ENCODE data around the gene SART3.

The SART3 gene, protein sequence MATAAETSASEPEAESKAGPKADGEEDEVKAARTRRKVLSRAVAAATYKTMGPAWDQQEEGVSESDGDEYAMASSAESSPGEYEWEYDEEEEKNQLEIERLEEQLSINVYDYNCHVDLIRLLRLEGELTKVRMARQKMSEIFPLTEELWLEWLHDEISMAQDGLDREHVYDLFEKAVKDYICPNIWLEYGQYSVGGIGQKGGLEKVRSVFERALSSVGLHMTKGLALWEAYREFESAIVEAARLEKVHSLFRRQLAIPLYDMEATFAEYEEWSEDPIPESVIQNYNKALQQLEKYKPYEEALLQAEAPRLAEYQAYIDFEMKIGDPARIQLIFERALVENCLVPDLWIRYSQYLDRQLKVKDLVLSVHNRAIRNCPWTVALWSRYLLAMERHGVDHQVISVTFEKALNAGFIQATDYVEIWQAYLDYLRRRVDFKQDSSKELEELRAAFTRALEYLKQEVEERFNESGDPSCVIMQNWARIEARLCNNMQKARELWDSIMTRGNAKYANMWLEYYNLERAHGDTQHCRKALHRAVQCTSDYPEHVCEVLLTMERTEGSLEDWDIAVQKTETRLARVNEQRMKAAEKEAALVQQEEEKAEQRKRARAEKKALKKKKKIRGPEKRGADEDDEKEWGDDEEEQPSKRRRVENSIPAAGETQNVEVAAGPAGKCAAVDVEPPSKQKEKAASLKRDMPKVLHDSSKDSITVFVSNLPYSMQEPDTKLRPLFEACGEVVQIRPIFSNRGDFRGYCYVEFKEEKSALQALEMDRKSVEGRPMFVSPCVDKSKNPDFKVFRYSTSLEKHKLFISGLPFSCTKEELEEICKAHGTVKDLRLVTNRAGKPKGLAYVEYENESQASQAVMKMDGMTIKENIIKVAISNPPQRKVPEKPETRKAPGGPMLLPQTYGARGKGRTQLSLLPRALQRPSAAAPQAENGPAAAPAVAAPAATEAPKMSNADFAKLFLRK

DNA sequence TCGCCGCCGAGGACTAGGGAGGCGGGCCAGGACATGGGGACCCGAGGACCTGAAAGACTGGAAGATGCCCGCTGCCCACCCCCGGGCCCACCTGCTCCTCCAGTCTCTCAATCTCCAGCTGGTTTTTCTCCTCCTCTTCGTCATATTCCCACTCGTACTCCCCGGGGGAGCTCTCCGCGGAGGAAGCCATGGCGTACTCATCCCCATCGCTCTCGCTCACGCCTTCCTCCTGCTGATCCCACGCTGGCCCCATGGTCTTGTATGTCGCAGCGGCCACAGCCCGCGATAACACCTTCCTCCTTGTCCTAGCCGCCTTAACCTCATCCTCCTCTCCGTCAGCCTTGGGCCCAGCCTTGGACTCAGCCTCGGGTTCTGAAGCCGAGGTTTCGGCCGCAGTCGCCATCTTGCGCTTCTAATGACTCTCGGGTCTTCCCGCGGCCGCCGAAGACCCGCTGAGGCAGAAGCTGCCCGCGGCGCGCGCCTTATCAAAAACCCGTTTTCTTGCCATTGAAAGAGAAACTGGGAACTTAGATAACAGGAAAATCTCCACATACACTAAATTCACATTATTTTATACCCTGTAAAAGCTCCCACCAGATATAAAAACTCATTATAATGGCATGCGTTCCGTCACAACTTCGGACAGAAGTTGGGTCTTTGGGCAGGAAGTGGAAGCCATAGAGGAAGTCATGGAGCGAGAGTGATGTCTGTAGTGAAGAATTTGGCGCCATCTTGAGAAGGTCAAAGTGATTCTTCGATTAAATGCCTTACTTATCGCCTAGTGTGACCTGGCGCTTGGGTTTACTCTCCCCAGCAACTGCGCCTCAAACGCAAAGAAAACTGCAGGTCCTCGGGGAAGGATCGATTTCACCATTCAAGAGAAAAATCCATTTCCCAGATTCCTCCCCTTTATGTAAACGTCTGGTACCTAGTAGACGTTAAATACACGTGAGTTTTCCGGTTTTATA, at the start of gene SART3:
TSS of gene SART3 (minus strand) at position 422 of the 968 bp plus-strand sequence. CDS start at position 403, 19 bp downstream.
- DNase-seq, result peak; percentile 89

DNA sequence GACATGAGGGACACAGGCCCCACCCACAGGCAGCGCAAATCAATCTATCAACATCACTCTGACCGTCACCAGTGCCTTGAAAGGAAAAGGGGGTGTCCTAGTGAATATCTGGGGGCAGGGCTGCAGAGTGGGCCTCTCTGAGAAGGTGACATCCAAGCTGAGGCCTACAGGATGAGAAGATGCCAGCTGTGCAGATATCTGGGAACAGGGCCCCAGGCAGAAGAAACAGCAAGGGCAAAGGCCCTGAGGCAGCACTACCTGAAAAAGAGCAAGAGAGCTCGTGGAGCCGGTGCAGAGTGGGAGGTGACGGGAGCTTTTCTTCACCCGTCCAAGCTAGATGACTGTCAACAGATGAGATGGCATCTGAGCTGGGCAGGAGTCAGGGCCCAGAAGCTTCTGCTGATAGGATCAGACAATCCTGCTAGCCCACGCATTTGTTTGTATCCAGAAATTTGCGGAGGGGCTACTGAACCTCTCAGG, 49.4 kb upstream of the SART3 start:
- no peak for DNase-seq

DNA sequence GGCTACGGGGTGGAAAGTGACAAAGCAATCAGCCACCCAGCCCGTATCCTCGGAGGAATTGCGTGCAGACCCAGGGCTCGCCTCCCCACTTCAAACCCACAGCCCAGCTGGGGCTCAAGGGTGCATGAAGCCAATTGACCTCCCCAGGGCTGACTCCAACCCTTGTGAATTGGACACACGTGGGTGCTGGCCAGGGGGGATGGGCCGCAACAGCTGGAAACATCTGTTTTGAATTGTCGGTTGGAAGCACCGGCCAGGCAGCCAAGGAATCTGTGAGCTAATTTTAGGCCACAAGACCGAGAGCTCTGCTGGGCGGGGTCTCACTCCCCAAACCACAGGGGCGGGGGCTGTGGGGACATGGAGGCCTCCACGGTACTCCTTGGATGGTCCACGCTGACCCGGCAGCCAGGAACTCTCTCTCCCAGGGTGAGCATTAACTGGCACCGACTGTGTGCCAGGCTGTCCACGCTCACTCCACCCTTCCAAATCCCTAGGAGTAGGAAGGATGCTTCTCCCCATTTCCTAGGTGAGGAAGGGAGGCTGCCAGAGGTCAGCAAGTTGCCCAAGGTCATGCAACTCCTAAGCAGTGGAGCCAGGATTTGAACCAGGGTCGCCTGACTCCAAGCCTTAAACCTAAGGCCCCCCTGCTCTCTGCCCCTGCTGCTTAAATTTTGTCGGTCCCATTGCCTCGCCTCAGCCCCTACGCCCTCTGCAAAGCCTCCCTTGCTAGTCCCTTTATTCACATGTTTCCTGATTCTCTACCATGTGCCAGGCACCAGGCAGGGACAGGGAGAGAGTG, 48.8 kb upstream of the SART3 start:
- peak; percentile 91 for DNase-seq

DNA sequence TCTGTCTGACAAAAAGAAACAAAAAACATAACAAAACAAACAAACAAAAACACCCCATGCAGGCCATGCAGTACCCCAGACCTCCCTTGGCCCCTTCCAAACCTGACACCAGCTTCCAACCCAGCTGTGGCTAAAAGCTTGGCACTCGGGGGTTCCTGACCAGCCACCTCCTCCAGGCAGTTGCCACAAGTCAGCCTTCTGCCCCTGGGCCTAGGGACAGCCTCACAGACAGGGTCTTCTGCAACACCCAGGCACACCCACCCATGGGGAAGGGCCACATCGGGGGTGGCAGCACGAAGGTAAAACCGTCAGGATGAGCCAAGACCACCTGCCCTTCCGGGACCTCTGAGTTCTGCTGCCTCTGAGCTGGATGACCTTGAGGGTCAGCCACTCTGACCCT, 47.6 kb upstream of the SART3 start:
- no peak for DNase-seq

DNA sequence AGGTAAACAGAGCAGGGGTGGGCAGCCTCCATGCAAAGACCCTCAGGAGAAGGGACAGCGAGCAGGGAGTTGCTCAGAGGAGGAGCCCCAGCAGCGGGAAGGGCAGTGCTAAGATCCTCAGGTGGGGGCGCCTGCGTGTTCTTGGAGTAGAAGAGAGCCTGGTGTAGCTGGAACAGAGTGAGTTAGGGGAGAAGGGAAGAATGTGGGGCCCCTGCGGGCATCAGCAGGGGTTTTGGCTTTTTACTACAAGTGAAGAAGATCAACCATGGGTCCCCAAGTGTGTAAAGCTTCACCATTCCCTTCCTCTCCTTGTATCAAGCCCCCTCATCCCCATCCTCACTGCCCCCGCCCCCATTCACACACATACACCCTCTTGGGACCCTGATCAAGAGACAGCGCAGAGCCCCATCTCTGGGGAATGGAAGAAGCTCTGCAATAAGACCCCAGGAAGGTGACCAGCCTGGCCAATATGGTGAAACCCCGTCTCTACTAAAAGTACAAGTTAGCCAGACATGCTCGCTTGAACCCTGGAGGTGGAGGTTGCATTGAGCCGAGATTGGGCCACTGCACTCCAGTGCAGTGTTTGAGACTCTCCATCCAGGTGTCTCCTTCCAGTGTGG, 47.1 kb upstream of the SART3 start:
- DNase-seq, result no peak

DNA sequence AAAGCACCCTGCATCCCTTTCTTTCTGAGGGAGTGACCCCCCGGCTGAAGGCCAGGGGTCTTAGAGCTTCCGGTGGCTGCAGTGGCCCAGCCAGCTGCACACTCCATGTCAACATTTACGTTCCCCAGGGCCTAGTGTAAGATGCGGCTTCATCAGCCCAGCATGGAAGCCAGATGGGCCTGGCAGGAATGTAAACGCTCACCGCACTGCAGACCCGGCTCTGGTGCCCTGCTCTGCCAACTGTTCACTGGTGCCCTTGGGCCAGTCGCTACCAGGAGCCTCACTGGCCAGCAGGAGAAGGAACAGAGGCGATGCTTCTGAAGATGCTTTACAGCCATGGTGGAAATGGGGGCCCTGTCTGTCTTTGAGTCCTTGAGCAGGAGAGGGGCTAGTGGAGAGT, 45.5 kb upstream of the SART3 start:
- DNase-seq, result no peak

DNA sequence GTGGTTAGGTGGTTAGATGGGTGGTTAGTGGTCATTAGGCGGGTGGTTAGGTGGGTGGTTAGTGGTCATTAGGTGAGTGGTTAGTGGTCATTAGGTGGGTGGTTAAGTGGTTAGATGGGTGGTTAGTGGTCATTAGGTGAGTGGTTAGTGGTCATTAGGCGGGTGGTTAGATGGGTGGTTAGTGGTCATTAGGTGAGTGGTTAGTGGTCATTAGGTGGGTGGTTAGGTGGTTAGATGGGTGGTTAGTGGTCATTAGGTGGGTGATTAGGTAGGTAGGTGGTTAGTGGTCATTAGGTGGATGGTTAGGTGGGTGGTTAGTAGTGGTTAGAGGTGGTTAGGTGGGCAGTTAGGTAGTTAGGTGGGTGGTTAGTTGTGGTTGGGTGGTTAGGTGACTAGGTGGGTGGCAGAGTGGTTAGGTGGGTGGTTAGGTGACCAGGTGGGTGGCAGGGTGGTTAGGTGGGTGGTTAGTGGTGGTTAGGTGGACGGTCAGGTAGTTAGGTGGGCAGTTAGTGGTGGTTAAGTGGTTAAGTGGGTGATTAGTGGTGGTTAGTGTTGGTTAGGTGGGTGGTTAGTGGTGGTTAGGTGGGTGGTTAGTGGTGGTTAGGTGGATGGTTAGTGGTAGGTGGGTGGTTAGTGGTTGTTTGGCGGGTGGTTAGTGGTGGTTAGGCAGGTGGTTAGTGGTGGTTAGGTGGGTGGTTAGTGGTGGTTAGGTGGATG, 44.9 kb upstream of the SART3 start:
- DNase-seq, result no peak

DNA sequence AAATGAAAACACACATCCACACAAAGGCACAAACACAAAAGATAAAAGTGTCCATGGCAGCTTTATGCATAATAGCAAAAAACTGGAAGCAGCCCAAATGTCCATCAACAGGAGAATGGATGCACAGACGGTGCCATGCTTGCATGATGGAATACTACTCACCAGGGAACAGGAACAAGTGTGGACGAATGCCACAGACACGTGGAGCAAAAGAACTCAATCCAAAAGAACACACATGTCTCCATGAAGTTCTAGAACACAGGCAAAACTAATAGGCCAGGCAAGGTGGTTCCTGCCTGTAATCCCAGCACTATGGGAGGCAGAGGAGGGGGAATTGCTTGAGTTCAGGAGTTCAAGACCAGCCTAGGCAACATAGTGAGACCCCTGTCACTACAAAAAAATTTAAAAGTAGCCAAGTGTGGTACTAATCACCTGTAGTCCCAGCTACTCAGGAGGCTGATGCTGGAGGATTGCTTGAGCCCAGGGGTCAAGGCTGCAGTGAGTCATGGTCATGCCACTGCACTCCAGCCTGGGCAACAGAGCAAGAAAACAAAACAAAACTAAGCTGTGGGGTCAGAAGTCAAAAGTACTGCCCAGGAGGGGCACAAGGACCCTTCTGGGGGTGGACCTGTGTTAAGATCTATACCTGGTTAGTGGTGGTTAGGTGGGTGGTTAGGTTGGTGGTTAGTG, 44.2 kb upstream of the SART3 start:
- no peak for DNase-seq

DNA sequence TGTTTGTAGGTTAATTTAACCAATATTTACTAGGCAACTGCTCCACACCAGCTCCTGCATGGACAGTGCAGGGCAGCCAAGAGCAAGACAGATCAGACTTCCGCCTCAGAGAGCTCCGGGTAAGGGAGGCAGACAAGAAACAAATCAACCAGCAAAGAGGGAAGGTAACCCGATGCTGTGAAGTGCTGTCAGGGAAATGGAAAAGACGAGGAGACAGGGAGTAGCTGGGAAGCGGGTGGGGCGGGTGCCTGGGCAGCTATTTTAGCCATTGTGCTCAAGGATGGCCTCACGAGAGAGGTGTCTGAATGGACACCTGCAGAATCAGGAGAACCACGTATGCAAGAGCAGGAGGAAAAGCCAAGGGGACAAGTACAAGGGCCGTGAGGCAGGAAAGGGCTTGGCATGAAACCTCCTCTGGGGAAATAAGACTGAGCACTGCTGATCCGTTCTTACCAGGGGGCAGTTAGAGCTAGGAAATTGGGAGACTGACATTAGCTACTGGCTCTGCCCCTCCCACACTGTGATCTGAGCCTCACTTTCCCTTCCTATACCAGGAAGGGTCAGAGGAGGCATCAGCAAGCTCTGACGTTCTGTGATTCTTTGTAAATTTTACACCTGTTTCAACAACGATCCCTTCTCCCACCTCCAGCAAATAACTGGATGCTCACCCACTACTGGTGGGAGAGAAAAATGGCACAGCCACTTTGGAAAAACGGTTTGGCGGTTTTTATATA, 43.4 kb upstream of the SART3 start:
- DNase-seq, result no peak

DNA sequence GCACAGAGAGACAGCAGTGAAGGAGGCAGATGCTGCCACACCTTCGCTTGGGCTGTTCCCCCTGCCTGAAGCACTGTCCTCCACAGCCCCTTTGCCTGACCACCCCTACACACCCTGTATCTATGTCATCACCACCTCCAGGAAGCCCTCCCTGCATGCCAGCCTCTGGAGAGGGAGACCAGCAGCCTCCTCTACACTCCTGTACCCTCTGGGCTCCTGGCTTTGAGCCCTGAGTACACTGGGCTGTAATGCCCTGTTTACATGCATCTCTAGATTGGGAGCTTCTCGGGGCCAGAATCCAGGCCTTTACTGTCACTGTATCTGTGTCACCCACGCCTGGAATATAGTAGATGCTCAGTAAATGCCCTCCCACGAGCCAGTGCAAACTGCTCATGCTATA, 42.8 kb upstream of the SART3 start:
- DNase-seq, result no peak

DNA sequence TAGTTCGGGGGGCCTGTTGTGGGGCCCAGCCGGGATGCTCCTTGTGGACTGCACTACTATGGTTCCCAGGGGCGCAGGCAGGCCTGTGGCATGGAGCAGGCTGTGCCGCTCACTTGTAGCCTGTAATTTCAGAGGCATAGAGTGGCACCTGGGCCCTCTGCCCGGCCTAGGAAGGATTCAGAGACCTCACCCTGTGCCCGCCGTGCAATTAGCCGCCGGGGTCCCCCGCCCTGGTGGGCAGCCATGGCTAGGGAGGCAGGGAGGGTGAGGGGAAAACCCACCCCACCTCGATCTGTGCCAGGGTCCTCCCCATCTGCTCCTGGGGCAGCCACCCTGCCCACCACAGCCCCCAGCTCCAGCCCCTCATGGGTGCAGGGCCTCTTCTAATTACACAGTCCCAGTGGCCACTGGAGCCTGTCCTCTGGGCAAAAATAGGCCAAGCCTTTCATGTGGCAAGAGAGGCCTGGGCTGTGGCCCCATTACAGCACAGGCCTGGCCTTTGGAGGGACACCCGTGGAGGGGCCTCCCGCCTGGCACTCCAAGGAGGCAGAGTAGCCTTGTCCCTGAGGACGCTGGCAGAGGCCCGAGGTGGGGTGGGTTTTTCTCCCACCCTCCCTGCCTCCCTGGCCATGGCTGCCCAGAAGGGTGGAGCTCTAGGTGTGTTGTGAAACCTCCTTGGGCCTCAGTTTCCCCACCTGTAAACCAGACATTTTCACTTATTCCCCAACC, 42.2 kb upstream of the SART3 start:
- no peak for DNase-seq

DNA sequence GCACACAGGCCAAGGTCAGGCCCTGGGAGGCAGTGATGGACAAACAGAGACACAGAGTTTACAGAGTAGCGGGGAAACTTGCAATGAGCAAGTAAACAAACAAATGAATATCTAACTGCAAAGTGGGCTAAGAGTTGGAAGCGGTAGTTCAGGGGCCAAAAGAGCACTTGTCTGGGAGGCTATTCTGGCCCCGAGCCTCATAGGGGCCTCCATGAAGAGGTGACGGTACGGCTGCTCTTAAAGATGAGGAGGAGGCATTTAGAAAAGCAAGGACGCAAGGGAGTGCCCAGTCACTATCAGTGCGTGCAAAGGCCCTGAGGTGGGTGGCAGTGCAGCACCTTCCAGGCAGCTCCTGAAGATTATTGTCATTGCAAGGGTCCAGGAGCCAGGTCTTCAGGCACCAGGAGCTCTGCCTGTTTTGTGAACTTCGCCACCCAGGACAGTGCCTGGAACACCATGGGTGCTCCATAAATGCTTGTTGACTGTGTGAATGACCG, 41.3 kb upstream of the SART3 start:
- DNase-seq, result no peak

DNA sequence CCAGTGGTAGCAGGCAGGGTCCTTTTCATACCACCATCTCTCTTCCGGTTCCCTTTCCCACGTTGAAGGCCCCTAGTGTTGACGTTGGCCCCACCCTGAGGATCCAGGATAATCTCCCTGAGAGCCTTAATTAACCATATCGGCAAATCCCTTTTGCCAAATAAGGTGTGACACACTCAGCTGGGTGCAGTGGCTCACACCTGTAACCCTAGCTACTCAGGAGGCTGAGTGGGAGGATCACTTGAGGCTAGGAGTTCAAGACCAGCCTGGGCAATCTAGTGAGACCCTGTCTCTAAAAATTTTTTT, 39.7 kb upstream of the SART3 start:
- no peak for DNase-seq

DNA sequence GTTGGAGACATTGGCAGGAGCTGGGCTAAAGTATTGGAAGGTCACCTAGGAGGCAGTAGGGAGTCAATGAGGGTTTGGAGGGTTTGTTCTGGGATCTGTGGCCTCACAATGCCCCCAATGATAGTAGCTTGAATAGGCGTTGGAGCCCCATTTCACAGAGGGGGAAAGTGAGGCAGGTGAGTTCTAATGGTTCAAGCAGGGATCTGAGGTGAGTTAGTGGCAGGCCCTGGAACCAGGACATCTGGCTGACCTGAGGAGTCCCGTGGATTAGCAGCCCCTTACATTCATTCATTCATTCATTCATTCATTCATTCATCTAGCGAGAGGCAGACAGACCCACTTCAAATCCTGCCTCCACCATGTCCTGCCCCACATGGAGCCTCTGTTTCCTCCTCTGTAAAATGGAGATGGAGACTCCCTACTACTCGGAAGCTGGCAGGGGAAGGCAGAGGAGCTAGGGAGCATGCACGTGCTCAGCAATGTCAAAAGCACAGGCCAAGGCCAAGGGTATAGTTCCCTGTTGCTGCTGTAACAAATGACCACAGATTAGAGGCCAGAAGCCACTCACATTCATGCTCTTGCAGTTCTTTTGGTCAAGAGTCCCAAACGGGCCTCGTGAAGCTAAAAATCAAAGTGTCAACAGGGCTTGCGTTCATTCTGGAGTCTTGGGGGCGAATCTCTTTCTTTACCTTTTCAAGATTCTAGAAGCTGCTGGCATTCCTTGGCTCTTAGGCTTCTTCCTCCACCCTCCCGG, 39.2 kb upstream of the SART3 start:
- DNase-seq, result no peak

DNA sequence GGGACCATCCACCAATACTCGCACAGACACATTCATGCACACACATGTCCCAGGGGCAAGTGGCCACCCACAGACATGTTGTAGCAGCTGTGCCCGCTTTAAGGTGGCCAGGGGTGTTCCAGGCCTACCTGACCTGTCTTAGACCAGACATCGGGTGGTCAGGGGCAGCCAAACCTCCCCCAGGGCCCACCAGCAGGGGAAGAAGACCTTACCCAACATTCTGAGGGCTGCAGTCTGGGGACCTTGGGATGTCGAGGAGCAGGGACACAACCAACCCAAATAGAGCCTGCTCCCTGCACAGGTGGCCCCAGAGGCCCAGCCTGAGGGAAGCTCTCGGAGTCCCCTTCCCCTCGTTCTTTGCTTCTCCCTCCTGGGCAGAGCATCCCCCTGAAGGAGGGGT, 38.6 kb upstream of the SART3 start:
- no peak for DNase-seq

DNA sequence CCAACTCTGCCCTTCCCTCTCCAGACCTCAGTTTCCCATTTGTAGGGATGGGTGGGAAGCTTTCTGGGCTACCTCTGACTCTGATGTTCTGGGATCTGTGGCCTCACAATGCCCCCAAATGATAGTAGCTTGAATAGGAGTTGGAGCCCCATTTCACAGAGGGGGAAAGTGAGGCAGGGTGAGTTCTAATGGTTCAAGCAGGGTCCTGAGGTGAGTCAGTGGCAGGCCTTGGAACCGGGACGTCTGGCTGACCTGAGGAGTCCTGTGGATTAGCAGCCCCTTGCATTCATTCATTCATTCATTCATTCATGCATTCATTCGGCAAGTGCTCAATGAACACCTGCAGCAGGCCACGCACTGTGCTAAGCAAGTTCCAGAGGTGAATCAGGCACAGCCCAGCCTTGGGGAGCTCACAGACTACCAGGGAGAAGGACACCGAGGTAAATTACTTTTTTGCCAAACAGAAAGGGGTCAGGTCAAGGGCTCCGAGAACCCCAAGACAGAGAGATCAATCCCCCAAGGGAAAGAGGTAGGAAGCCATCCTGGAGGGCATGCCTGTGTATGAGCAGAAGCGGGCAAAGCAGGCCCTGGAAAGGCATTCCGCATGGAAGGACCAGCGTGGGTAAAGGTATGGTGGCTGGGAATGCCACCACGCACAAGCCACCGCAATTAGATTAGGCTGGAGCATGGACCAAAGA, 37.7 kb upstream of the SART3 start:
- DNase-seq, result no peak

Data from fibroblast of skin of right quadriceps (primary cell).